Retina (tissue), 1 donor: ENCODE results near the gene CNTN1.

Source experiments
- DNase-seq: peaks from one replicate; pipeline ENCODE4 v3.0.0-alpha.2; 2016

CNTN1 gene

GRCh38 chr12:40691913-40692764 lies at the start of gene CNTN1:
Gene CNTN1, plus strand, starts transcription at chr12:40692439.
- peak; percentile 96 for DNase-seq

GRCh38 chr12:40643506-40643905 lies 48.7 kb upstream of the CNTN1 start:
- DNase-seq: no peak

DNA sequence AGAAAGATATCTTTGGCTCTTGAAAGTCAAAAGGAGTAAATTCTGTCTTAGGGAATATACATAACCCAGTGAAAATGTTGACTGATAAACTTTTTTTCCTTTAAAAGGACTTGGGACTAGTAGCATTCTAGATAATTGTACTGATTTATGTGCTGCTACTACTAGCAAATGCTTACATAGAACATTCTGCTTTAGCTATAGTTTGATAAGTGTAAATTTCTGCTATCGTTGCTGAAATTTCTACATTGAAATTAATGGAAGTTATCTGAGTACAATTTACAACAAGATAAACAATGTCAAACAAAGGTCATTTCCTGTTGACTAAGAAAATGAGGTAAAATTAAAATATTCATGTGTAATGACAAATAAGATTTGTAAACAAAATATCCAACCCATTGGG lies 48.3 kb upstream of the CNTN1 start:
- DNase-seq: no peak

DNA sequence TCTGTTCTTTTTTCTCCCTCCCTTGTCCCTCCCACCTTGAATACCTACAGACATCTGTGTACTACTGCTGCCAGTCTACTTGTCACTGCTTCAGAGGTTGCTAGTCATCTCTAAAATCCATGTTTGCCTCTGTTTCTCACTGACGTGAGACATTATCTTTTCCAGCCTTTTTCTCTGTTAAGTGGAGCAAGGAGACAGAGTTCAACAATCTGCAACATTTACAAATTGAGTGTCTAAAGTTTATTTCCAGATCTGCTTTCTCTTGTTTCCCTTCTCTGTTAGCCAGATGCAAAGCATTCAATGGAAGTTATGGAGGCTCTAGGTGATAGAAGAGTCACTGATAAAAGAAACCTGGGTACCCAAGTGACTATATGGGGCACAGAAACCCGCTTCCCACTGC lies 47.5 kb upstream of the CNTN1 start:
- no peak for DNase-seq

GRCh38 chr12:40645361-40645760 lies 46.9 kb upstream of the CNTN1 start:
- no peak for DNase-seq

DNA sequence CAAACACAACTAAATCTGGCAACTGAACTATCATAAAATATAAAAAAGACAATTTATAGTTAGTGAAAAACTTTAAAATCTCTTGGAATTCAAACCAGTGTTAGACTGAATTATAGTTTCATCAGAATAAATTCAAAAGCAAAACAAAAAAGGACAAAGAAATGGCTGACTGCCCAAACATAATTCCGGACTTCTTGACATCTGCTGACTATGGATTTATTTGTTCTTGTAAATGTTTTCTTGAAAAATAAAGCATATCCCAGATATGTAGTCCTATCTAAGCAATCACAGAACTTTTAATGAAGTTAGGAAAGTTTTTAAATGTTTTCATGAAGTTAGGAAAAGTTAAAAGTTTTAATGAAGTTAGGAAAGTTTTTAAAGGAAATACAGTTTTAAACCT lies 45.8 kb upstream of the CNTN1 start:
- DNase-seq: no peak

DNA sequence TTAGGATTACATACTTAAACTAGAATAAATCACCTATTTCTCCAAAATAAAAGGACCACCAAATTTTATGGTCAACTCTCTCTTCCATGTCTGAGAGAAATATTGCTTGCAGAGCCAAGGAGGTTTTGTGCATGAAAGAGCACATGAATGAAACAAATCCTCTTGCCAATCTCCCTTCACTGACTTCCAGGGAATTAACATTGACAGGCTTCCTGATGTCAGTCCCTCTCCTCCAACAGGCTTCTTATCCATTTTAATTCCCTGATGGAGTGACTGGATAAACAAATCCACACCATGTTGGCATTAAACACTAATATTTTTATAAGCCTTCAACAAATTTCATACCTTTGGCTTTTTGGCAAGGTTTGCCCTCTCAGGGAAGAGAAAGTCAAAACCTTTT lies 45.3 kb upstream of the CNTN1 start:
- peak; percentile 28 for DNase-seq

DNA sequence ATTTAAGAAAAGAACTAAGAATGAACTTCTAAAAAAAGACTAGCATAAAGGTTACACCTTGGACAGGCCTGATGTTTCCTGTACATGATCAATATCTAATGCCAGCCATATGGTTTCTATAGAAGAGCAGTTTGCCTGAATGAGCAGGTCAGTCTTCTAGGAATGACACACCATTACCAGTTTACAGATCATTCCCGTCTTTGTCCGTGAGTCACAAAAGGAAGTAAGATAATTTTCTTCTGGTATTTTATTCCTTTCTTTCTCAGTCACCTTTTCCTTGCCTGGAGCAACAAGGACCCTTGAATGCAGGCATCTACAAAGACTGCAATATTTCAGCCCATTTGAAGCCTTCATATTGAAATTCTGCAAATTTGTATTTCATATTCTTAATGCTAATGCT lies 44.6 kb upstream of the CNTN1 start:
- DNase-seq: no peak

- no peak for DNase-seq
Measured at GRCh38 chr12:40648519-40648918, 43.7 kb upstream of the CNTN1 start.

DNA sequence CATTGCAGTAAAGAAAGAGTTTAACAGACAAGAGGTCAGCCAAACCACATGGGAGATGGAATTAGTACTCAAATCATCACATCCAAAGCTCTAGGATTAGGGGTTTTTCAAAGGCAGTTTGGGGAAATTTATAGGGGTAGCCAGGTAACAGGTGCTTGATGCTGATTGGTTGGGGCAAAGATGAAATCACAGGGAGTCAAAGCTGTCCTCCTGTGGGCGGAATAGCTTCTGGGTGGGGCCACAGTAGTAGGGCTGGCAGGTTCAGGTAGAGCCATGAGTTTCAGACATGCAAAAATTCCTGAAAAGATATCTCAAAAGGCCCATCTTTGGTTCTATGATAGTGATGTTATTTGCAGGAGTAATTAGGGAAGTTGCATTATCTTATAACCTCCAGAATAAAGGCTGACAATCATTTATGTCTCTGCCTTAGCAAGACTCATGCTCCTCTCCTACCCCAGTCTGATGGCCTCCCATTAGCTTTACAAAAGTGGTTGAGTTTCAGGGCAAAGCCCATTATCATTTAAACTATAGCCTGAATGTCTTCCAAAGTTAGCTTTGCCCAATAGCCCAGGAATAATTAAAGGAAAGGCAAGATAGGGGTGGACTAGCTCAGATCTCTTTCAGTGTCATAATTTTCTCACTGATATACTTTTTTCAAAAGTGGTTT lies 42.1 kb upstream of the CNTN1 start:
- no peak for DNase-seq

DNA sequence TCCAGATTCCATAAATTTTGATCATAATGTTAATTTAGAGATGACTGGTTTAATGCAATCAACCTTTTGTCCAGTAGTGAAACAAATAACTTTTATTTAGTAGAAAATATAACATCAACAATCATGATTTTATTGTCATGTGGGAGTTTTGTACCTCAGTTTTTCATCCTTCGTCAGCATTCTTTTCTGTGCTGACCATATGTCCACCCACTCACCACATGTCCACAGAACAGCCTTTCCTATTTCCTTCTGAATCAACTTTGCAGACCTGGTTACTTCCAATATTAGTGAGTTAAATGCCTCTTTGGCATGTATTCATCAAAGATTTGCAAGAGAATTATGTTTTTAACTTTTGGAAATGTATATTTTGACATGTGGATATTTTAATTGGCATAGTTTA lies 36.8 kb upstream of the CNTN1 start:
- no peak for DNase-seq

GRCh38 chr12:40662366-40662765 lies 29.9 kb upstream of the CNTN1 start:
- DNase-seq: no peak

DNA sequence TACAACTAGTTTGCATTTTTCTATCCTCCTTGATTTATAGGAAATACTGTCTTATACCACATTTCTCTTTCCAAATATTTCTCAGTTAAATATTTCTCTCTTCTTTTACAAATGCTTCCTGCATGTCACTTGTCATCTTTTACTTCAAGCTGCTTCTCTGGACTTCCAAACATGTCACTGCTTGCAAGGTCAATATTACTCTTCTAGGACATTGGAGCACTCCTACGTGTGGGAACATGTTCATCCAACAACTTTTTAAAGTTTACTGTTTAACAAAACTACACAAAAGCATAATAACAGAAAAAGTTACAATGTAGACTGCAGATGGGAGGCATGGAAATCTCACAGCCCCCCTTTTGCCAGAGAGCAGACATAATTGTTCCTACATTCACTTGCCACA lies 28.5 kb upstream of the CNTN1 start:
- DNase-seq: no peak

DNA sequence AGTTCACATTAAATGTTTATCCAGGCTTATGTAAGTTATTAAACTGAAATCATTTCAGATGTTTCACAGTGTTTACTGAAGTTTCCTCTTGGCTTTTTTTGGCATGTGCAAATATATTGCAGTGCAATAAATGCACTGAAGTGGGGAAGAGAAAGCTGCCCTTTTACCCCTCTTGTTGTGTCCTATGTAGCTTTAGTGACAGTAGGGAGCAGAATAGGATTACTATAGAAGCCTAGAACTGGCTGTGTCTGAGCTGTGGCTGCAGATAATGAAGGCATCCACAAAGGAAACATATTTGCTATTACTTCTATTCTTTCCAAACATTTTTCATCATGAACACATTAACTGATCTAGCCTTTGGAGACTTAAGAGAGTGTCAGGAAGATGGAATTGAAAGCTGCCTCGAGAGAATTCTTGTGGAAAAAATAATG lies 24.1 kb upstream of the CNTN1 start:
- no peak for DNase-seq

DNA sequence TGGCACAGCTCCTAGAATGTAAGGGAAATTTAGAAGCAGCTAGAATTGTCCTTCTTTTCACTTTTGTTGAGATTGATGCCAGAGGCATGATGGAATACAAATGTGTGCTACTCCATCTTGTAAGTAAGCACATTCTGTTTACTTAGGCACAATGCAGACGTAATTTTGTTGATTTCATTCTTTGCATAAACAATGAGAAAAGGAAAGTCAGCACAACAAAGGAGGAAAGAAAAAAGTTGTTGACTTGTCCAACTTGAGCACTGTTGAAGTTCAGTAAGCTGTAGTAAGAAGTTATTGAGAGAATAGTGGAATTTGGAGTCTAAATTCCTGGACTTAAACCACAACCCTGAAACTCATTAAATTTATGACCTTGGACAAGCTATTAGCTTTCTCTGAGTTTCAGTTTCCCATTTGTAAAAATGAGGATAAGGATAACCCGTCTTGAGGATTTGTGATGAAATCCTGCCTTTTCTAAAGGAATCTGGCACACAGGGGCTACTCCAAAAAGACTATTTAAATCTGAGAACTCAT lies 19.4 kb upstream of the CNTN1 start:
- no peak for DNase-seq

DNA sequence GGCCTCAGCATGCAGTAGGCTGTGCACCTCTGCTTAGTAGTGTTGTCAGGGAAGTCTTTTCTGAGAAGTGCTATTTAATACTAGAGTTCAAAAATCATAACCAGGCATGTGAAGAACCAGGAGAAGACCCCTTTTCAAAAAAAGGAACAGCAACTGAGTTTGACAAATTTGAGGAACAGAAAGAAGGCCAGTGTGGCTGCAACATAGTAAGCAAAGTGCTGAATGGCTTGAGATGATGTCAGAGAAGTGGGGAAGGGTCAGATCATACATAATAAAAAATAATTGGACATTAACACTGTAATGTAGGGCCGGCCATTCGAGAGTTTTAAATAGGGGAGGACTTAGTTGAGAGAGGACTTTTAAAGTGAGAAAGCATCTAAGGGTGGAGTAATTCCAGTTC lies 11.1 kb upstream of the CNTN1 start:
- no peak for DNase-seq

- no peak for DNase-seq
Measured at GRCh38 chr12:40684986-40685385, 7.3 kb upstream of the CNTN1 start.

GRCh38 chr12:40688085-40688725 lies 4.0 kb upstream of the CNTN1 start:
- DNase-seq: peak; percentile 50

GRCh38 chr12:40689576-40689975 lies 2.7 kb upstream of the CNTN1 start:
- DNase-seq: no peak

DNA sequence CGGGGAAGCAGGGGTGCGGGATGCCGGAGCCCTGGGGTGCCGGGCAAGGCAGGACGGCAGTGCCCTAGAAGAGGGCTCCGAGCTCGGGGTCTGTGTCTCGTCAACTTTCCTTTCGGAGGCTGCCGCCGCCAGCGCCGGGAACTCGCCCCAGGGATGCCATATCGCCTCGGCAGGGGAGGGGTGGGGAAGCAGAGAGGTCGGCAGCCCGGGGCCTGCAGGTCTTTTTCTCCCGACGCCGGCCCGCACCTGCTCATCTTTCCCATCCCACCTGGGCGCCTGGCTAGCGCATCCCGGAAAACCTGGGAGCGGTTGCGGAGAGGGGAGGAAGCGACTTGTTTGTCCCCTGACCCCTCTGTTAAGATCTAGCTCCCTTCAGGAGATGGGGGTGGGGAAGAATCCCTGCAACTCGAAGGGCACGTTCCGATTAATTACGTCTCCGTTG lies 547 bp downstream of the CNTN1 start:
- peak; percentile 70 for DNase-seq

DNA sequence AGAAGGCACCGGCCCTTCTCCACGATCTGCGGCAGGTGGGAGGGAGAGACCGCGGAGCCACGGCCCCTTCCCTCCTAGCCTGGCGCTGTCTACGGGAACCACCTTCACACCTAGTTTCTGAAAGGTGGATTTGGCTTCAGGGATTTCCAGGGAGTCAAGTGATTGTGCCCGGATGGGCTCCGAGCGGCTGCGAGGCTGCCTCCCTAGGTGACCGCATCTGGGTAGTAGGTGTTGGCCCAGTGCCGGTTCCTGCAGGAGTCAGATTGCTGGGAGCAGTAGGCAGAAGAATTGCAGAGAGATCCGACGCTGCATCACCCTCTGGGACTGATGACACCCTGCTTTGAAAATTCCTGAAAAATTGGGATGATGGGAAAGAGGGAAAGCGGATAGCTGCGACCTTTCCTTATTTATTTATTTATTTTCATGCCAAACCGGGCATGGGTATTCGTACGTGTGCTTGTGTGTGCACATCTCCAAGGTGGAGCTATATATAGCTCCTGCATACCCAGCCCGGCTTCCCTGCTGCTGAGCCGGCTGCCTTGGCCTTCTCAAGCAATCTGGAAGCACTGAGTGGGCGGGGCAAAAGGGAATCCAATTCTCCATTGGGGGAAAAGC lies 1.1 kb downstream of the CNTN1 start:
- peak; percentile 78 for DNase-seq

DNA sequence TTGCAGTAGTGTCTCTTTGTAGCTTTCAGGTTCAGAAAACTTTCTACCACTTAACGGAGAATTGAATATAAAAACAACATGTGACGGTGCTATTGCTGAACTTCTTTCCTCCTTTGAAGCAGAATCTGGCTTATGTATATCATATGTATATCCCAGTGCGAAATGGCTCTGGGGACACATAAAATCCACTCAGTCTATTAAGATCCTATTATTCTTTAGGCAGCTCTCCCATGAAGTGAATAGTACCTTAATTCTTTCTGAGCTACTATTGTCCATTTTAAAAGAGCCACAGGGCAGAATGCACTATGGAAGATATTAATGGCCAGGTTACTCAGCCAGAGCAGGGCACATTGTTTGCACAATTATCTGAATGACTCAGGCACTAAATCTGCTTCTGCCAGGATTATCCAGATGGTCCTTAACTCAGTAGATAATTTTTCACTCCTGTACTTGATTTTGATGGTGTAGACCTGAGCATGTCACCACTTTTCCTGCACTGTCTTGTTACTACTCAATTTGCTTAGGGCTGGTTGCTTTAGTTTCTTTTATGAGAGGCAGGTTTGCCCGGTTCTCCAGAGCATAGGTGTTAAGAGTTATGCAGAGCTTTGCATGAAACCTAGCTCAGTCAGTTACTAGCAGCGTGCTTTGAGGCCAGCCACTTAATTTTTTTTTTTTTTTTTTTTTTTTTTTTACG lies 5.5 kb downstream of the CNTN1 start:
- DNase-seq: no peak

DNA sequence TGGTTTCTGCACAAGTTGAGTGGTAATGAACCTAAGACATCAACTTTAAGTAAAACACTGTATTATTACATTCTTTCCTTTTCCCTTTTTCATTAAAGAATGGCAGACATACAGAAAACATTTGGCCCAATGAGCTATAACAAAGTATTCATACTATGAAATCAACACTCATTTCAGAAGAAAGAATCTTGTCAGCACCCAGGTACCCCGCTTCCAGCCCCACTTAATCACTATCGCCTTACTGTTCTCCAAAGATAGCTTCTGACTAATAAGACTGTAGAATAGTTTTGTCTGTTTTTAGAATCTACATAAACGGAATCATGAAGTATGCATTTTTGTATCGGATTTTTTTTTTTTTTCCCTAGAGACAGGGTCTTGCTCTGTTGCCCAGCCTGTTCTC lies 9.5 kb downstream of the CNTN1 start:
- DNase-seq: no peak
